OCI-LY3 (cell line): ENCODE measurements around the gene PAX2.

ENCODE experiments used
- CTCF ChIP-seq: fragments of 200-600, 300-600 bp; sonication (generic); IDR thresholded peaks from 2 replicates; pipeline ENCODE4 v1.5.1; 2014; ENCODE audit warnings: antibody characterized with exemption, low read length, low read depth
- EZH2phosphoT487 ChIP-seq: fragments of 200-600 bp; shearing (Covaris generic); IDR thresholded peaks from 2 replicates; pipeline ENCODE4 v1.6.1; 2018; ENCODE audit warnings: antibody characterized with exemption, mixed run types, low read depth

DNA sequence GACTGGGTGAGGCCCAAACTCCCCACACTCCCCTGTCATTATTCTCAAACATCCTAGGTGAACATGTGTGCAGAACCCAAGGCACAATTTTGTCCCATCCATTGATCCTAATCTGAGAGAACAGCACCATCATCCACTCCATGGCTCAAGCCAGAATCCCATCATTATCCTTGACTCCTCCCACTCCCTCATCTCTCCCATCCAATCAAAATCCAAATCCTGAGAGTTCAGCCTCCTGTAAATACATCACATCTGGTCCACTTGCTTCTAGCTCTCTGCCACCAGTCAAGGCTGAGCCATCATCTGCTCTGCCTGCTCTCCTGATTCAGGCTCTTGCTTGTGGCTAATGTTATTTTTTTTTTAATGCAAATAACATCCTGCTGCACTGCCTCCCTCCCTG lies 91.5 kb downstream of the PAX2 start:
- no peak for TF ChIP-seq CTCF
- no peak for TF ChIP-seq EZH2phosphoT487
